ENCODE results near the gene FZD8.
"Not testable (repeated sequence)": the region's sequence is repeated elsewhere in the genome, so short reads cannot be mapped to it uniquely, and the experiment has no call there.

The FZD8 gene, protein sequence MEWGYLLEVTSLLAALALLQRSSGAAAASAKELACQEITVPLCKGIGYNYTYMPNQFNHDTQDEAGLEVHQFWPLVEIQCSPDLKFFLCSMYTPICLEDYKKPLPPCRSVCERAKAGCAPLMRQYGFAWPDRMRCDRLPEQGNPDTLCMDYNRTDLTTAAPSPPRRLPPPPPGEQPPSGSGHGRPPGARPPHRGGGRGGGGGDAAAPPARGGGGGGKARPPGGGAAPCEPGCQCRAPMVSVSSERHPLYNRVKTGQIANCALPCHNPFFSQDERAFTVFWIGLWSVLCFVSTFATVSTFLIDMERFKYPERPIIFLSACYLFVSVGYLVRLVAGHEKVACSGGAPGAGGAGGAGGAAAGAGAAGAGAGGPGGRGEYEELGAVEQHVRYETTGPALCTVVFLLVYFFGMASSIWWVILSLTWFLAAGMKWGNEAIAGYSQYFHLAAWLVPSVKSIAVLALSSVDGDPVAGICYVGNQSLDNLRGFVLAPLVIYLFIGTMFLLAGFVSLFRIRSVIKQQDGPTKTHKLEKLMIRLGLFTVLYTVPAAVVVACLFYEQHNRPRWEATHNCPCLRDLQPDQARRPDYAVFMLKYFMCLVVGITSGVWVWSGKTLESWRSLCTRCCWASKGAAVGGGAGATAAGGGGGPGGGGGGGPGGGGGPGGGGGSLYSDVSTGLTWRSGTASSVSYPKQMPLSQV

GRCh38 chr10:35642035-35642792 lies at the start of gene FZD8:
Gene FZD8, minus strand, starts transcription at chr10:35642296. Its CDS starts 867 bp downstream, at chr10:35641429.
- DNase-seq: peak; percentile 78

DNA sequence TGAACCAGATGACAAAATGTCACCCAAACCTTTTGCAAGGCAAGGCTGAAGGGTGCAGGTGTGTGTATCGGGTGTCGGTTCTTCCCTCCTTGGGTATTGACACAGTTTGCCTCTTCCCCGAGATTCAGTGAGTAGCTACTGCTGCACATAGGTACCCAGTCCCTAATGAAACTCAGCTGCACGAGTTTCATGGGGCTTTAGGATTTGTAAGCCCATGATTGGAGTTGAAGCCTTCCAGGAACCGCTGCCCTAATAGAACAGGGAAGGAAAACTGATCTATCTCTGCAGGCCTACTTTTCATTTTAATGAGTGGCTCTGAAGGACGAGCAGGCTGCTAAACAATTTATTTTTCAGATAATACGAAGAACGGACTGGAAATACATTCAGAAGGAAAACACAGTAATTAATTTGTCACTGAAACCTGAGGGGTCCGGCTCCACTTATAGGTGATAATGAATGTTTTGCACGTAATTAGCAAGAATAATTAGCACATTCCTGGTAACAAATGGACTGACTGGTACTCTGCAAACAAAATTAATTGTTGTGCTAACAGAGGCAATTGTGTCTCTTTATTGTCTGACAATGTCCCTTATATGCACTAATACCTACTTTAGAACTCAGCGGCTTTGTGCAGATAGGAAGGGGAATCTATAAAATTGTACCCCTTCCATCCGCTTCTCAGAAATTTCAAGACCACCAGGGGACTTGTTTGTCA lies 49.6 kb upstream of the FZD8 start:
- no peak for DNase-seq

DNA sequence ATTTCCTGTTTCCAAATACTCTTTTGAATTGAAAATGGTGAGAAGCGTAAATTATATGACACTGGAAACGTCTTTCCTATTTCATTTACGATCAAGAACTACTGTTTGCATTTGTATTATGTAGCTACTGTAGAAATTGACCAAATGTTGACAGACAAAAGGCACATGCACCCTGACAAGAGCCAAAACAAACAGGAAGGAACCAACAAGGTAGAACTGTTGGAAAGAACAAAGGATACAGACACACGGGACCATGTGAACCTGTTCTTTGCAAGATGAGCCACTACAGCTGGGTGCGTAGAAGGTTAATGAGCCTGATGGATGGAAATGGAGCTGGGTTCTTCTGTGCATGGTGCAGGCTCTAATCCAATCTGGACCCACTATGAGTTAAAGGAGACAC lies 48.4 kb upstream of the FZD8 start:
- DNase-seq: no peak

- DNase-seq: not testable (repeated sequence)
These were observed 43.8 kb upstream of the FZD8 start for GRCh38 chr10:35685858-35686257.

DNA sequence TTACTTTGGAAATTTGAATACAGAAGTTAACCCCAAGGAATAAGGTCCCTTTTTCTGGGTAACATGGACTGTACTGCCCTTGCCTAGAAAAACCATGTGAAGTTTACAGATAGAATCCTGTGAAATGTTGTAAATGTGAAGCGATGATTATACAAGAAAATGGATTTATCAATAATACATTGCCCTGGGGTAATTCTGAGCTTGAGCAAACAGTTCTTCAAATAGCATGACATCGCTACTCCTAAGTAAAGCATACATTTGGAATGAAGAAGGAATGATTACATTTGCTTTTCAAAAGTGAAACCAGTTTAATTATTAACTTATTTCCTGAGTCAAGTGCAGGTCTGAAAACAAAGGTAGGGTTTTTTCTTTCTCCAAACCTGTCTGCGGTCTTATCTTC lies 43.3 kb upstream of the FZD8 start:
- no peak for DNase-seq

DNA sequence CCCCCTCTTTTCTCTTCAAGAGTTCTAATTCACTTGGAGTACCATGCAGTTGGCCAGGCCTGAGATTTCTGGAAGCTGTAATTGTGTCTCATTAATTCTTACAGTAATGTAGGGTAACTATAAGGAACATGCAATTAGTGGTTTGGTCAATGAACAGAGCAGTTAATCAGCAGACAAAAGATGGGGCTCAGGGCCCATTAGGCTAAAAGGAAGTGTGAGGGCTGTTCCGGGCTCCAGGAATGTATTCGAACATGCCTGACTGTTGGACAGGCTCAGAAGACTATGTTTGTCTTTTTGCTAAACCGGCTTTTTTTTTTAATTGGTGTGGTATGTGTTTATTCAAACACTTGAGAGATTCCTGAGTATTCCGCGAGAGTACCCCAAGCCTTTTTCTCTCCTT lies 42.5 kb upstream of the FZD8 start:
- no peak for DNase-seq

DNA sequence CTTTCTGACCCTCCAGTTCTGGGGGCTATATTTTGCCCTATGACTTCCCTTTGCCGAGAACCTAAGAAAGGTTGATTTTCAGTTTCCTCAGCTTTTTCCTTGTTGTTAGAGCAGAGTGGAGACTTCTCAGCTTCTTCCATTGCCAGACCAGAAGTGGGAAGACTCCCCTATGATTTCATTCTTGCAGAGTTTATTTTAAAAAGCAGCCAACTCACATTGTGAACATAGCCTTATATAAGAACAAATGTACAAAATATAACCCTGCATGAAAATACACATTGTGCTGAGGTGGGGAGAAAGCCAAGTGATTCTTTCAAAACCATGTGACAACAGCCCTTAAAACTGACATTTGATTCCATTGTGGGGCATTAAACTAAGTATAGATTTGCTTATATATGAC lies 33.8 kb upstream of the FZD8 start:
- DNase-seq: no peak

- DNase-seq: no peak
These were observed 32.7 kb upstream of the FZD8 start for GRCh38 chr10:35674843-35675242.

DNA sequence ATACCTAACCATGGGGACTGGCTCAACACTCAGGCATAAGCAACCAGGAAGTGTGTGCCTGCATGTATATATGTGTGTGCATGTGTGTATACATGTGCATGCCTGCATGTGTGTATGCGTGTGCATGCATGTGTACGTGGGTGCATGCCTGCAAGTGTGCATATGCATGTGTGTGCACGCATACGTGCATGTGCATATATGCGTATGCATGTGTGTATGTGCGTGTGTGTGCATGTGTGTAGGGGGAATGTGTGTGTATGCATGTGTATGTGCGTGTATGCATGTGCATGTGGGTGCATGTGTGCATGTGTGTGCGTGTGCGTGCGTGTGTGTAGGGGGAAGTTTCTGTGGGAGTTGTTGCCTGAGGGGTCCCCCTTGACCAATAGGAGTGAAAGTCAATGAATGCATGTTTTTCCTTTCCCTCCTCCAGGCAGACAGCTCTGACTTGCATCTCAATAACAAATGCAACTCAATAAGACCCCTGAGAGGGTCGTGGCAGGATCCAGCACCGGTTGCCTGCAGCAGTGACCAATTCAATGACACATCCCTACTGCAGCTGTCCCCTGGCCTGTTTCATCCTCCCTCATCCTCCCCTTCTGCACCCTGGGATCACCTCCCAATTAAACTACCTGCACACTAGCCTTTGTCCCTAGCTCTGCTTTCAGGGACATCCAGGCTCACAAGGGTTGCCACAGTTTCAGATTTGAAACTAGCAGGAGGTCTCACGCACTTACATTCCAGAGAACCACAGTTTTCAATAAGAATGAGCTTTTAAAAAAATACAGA lies 27.0 kb upstream of the FZD8 start:
- no peak for DNase-seq

- DNase-seq: no peak
These were observed 25.9 kb upstream of the FZD8 start for GRCh38 chr10:35667971-35668370.

- DNase-seq: no peak
These were observed 25.3 kb upstream of the FZD8 start for GRCh38 chr10:35667270-35667889.

DNA sequence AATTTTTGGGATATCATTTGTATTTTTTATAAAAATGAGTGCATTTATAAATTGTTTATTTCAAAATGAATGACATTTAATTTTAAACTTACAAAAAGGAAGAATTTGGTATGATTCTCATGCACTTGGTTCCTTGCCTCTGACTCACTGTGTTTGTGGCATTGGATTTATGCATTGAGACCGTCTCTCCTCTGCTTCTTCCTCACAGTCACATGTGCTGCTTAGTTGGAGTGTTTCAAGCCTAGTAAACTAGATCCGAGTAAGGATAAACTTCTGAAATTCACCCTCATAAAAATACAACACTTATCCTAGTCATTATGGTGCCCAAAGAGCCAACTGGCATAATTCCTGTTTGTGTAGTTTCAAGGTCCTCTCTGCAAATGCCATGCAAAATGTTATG lies 19.1 kb upstream of the FZD8 start:
- no peak for DNase-seq

DNA sequence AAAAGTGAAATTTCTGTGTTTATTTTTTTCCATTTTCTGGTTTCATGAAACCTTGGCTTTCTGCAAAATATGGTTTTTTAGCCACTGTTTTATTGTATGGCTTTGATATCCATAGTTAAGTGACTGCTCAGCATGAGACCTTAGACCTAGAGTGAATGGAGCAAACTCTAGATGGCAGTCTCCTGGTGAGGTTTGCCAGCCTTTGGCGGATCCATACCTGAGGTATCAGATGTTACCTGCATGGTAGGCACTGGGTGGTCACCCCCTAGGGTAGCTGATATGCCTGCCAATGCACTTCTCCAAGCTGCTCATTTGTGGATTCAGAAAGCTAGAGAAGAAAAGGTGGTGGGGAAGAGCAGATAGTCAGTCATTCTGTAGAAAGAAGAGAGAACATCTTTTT lies 17.4 kb upstream of the FZD8 start:
- DNase-seq: no peak

DNA sequence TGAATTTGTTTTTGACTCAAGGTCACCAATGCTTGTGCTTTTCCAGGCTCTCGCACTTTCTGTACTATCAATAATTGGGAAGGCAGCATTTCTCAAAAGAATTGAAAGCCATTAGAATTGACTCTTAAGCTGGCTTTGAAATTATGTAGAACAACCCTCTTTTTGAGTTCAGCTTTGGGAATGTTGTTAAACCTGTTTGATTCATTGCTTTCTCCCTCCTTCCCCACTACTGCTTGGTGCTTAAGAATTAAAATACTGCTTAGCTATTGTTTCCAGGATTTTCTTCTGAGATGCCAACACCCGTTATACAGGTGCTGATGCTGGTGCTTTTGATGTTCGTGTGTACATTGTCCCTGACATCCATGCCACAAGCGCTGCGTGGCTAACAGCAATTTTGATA lies 15.5 kb upstream of the FZD8 start:
- DNase-seq: no peak

GRCh38 chr10:35652824-35653223 lies 10.7 kb upstream of the FZD8 start:
- no peak for DNase-seq

DNA sequence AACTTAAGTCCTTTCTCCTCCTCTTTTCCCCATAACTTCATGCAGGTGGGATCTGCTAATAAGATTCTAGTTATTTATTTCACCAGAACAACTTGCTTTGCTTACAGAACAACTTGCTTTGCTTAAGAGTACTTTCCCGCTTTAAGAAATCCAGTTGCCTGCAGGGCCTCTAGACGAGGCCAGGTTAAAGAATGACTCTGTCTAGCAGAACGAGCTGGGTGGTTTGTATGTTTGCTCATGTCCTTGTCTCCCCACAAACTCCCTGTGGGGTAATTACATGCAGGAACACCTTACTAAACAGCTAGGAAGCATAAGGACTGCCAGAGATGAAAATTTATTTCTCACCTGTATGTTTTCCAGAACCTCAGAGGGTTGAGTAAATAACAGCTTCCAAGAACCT lies 8.8 kb upstream of the FZD8 start:
- no peak for DNase-seq

GRCh38 chr10:35644050-35644950 lies 2.2 kb upstream of the FZD8 start:
- no peak for DNase-seq

DNA sequence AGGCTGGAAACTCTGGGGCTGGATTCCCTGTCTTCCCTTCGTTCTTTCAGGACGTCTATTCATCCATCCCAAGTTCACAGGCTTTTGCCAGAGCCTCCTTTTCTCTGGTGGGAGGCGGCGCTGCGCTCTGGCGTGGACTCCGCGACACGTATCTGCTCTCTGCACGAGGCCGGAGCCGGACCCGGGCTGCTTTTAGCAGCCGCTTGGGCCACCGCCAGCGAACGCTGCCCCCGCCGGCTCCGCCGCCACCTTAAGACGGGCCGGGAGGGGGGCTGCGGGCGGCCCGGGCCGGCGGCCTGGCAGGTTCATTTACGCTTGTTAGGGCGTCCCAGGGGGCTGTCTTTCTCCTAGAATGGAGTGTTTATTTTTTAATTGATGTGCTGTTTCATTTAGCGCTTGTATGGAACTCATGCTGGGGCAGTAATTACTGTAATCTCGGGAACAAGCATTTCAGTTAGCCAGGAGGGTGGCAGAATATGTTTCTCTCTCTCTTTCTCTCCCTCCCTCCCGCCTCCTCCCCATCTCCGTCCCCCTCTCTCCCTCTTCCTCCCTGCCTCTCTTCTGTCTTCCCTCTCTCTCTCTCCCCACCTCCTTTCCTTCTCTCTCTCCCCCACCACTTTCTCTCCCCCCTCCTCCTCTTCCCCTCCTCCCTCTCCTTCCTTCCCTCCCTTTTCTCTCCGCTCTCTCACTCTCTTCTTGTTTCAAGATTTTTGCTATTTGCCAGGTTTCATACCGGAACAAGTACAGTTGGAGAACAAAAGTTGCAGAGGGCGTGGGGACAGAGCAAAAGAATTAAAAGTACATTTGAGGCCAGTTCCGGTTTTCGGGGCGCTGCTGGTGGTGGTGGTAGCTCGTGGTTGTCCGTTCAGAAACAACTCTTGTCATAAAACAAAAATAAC lies 1.3 kb upstream of the FZD8 start:
- DNase-seq: peak; percentile 13

DNA sequence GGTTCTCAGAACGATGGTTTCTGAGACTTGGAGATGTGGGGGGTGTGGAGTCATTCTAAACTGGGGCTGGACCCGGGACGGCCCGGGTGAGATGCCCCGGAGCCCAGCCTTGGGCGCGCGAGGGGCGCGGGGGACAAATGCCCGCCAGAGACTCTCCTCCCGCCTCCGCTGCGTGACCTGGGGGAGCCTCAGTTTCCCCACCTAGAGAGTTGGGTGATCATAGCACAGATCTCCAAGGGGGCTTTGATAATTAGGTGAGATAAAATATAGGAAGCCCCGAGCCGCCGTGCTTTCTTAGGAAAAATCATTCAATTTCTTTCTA lies 658 bp upstream of the FZD8 start:
- no peak for DNase-seq

DNA sequence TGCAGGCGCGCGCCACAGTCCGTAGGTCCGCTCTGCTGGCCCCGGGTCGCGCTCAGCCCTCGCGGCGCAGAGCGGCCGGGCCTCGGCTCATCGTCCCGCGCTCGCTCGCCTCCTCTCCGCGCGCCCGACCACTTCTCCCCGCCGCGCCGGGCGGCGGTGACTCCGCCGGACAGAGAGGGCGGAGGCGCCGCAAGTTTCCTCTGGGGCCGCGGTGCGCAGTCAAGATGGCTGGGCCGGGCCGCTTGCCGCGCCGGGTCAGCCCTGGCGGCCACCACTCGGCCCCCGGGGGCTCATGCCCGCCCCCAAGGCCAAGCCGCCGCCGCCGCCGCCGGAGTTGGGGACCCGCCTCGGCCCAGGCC lies 441 bp downstream of the FZD8 start:
- DNase-seq: no peak

All from activated naive CD4-positive, alpha-beta T cell treated with Interleukin-2 at 50 U/mL for 16 hours (primary cell).